Stimulated activated CD4-positive, alpha-beta T cell treated with anti-CD3 and anti-CD28 coated beads, Interleukin-2, amount 100 ng/mL, for 24 hours (primary cell): ENCODE data around the gene ZNF526.
A peak's percentile ranks its signal among the peaks of the same experiment; 100 is the strongest.
"Not testable (repeated sequence)": the region's sequence is repeated elsewhere in the genome, so short reads cannot be mapped to it uniquely, and the experiment has no call there.

ENCODE experiments used
- DNase-seq, 2 donors: peaks; one replicate each; pipeline ENCODE4 v3.0.0-alpha.2; 2020

The ZNF526 gene

DNA sequence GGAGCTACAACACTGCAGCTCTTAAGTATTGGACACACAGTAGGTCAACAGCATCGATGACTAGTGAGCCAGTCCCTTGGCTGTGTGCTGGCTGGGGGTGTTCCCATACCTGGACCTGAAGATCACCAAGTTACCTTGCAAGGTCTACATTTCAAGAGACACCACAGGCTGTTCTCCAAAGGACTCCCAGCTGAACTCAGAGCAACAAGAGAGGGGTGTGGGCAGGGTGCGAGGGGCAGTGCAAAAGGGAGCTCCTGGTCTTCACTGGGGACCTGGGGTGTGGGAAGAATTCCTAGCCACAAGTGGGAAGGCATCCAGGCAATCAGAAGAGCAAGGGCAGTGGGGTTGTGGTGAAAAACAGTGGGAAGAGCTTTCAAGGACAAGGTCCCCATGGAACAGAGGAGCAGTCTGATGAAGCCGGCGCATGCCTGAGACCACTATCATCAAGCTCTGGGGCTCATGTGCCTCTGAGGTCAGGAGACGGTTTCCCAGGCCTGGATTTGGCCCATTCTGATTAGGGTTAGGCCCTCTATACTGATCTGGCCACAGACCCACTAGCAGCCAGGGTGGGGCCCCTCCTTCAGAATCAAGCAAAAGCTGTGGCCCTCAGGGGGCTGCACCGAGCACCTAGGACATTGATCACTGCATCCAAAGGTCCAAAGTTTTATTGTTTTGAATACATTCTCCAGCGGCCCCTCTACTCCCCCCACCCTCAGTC is 27.0 kb downstream of the ZNF526 start:
- no peak for DNase-seq

DNA sequence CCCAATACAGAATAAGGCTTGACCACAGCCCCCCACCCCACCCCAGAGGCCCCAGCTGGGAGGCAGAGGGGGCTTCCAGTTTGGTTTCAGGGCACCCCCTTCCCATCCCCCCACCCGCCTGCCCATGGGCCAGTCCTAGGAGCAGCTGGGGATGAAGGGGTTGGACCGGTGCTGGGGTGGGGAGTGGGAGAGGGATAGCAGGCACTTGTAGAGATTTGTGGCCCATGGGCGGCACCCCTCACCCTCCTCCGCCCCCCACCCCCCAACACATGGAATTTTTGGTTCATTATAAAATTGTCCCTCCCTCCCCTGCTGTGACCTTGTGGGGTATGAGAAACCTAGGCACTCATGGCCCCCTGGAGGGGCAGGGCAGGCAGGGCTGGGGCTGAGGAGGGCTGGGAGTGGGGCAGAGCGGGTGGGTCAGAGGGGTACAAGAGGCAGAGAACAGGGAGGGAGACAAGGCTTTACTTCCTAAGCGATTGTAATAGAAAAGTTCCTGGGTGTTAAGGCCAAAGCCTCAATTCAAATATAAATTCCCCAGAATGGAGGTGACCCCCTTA is 27.6 kb downstream of the ZNF526 start:
- DNase-seq, result no peak

DNA sequence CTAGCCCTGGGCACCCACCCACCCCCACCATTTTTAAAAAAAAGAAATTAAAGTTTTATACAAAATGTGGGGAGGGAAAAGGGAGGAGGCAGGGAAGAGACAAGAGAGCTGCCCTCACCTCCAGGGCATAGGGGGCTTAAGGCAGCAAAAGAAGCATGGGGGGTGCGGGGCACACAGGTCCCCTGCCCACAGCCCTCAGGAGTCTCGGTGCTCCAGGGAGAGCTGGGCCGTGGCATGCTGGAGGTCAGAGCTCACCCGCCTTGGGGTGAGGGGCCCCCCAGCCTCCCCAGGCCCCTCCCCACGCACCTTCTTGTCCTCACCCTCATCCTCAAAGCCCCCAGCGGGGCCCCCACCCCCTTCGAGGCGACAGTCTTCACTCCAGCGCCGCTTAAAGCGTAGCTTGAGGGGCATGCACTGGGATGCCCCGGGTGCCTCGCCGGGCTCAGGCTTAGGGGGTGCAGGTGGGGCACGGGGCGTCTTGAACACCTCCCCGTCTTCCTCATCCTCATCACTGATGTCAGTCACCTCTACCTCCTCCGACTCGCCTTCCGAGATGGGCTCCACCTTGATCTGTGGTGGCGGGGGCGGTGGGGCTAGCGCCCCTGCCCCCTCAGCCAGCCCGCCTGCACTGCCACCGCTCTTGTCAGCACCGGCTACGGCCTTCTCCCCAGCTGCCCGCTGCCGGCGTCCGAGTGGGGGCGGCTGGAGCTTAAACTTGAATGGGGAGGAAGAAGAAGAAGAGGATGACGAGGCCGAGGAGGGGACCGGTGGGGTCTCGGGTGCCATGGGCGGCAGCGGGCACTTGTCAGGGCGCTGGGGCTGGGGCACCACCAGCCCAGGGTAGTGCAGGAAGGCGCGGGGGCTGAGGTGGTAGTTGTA is 28.4 kb downstream of the ZNF526 start:
- no peak for DNase-seq

DNA sequence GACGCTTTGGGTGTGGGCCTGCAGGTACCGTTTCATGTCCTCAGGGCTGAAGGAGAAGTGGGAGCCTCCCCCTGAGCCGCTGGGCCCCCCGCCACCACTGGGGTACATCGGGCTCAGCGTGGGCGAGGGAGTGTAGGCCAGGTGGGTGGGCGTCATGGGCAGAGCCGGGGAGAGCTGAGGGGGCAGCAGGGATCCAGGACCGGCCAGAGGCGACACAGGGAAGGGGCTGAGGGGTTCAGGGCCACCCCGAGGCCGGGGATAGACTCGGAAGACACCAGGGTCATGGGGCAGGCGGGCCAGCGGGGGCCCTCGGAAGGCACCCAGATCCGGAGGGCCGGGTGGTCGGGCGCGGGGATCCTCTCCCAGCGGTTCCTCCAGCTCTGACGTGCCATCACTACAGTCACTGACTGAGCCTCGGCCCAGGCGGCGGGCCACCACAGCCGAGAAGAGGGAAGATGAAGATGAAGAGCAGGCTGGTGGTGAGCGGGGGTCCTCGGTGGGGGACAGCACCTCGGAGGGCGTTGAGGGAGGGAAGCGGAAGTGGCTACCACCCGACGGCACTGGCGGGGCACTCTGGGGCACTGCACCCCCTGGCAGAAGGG is 29.1 kb downstream of the ZNF526 start:
- no peak for DNase-seq

DNA sequence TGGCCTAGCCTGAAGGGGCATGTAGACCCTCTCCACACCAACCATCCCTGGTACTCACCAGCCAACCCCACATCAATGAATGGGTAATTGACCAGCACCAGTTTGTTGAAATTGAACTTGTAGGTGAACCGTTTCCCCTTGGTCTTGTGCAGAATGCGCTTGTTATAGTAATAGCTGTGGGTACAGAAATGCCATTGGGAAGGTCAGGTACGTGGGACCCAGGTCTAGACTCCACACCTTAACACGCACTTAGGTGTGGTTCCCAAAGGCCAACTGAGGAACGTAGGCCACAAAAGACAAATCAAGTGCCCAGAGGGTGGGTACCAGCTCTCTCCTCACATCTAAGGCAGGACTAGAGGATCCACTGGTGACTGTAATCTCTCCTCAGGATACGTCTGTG is 29.7 kb downstream of the ZNF526 start:
- no peak for DNase-seq

DNA sequence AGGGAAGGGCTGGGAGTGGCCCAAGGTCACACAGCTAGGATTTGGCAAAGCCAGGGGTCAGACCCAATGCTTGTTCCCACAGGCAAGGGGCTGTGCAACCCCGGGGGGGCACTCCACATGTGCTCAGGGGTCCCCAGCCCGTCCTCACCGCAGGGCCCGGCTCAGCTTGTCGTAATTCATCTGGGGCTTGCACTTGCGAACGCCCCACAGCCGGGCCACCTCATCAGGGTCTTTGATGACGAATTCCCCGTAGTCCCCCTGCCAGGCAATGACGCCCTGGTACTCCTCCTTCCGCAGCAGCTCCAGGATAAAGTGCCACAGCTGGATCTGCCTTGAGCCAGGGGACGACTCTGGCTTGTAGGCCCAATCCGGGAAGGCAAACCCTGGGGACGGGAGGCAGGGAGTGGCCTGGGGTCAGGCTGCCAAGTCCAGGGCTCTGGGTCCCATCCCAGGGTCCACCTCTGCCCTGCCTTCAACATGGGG is 30.1 kb downstream of the ZNF526 start:
- no peak for DNase-seq

DNA sequence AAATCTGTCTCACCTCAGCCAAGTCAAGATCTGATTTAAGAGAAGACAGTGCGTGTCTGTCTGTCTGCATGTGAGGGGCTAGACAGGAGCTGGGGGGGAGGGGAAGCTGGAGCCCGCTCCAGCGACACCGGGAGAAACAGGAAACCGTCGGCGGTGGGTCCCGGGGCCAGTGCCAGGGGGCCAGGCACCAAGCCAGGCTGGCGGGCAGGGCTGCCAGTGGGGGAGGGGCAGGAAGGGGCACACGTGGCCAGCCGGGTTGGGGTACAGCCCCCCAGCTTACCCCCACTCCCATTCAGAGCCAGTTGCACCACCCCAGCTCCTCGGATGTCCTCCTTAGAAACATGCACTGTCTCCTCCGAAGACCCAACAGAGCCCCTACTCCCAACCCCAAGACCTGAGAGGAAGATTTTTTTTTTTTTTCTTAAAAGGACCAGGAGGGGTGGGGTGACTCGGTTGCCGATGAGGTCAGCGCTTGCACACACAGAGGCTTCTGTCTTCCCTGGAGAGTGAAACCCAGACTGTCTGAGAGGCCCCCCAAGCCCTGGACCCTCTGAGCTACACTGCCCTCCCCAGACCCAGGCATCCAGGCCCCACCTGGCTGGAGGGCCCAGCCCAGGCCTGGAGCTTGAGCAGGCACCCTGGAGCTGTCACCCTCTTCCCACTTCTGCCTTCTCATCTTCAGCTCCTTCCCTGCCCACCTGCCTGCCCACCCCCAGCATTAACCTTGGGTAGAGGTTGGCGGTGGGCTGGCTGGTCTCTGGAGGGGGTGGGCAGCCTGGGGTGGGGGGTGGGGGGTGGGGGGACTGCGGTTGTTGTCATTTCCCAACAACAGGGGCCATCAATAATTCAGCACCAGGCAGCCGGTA is 30.8 kb downstream of the ZNF526 start:
- no peak for DNase-seq

DNA sequence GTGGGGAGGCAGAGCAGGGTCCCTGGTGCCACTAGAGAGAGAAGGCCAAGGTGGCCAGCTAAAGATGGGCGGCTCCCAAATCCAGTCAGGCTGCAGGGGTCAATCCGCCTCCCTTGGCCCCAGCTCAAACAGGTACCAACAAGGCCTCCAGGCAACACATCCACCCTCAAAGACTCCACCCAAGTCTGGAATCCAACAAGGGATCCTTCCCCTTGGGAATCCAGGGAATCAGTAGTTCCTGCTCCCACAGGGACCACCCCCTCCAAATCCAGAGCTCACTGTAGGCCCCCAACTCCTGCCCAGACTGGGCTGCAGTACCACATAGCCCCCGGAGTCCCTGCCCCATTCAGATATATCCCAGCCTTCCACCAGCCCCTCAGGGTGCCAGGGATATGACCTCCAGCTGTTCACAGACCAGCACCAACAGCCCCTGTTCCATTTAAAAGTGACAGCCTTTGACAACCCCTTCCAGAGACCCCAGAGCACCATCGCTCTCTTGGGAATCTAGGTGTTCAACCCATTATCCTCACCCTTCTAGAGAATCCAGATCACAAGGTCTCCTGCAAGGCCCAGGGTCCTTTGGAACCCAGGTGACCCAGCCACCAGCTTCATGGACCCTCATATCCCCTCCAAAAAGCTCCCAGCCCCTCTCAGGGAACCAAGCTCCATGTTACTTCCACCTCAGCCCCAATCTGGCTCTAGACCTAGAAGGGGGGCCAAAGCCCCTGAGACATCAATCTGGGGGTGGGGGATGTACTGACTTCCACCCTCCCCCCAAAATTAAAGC is 31.7 kb downstream of the ZNF526 start:
- DNase-seq, result no peak

DNA sequence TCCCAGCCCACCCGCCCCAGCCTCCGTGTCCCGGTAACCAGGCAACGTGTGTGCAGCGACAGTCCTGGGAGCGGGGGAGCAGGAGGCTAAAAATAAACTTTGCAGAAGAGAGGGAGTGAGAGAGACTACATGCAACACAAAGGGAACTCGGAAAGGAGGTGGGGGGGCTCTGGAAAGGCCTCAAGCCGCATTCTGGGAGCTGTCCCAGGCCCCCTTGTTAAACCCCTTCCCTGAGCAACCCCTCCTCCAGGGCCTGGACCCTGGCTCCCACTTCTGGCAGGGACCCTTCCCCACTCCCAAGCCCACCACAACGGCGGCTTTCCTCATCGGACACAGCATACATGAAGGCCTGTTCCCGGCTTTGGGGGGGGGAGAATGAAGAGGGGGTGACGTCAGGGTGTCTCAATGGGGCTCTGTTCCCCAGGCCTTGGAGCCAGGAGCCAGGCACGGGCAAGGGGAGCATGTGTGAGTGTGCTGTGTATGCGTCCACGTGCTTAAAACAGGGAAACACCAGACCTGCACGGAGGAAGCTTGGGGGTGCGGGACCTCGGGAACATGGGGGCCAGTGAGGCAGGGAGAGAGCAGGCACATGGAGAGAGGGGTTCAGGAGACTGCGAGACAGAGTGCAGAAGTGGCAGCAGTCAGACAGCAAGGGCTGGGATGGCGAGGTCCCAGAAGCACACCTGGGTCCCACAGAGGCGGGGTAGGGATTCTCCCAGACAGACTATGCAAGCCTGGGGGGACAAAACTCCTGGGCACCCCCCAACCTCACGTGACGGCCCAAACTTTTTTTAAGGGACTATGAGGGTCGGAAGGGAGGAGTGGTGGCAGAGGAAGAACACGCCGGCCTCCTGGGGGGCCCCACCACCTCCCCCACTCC is 32.5 kb downstream of the ZNF526 start:
- DNase-seq, result no peak

DNA sequence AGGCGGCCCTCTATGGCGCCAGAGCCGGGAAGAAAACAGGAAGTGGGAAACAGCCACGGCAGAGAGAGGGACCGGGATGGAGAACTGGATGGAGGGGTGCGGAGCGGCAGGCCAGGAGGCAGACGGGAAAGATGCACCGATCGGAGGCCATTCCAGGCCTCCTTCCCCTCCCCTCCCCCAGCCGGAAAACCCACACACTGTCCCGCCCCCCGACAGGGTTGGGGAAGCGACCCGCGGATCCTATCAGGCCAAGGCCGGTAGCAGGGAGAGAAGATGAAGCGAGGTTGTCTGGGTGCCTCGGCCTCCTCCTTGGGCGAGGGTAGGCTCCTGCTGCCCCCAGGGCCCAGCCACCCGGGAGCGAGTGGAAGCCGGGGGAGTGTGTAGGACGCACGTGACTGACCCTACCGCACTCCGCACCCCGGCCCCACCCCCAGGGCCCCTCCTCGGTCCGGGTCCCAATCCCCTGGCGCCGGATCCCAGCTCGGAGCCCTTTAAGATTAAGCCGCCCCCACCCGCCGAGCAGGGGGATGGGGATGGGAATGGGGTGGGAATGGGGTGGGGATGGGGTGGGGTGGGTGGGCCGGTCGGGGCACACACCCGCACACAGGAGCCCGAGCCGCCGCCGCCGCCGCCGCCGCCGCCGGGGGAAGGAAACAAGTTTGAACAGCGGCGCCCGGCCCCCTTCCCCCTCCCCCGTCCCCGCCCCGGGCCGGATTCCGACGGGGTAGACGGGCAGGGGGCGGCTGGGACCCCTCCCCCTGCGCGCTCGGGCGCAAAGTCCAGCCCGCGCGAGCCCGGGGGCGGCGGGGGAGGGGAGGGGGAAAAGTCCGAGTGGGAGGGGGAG is 33.4 kb downstream of the ZNF526 start:
- peak; percentile 63 to 78 for DNase-seq

DNA sequence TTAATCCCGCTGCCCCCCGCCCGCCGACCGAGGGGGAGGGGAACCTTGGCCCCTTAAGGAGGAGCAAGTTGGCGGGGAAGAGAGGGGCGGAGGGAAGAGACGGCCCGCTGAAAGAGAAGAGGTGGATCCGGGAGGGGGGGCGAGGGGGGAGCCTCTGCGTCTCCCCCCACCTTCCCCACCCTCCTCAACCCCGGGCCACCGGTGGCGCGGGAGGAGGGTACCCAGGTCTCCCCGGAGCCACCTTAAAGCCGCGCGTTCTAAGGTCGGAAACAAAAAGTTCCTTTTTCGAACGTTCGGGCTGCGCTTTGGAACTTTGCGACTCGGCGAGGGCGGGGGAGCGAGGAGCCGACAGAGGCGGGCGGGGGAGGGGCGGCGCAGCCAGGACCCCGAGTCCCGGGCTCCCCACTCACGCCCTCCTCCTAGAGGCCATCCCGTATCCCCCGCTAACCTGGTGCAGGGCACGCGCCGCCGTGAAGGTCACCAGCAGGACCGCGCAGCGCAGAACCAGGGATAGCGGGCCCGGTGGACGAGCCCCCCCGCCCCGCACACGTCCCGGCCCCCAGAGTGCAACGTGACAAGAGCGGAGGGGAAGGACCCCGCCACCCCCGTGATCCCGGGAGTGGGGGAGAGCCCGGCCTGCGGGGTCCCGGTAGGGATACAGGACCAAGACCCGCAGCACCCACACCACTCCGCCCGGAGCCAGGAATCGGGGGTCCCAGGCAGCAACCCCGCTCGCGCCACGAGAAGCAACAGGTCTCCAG is 34.2 kb downstream of the ZNF526 start:
- DNase-seq, result peak; percentile 80 to 82

DNA sequence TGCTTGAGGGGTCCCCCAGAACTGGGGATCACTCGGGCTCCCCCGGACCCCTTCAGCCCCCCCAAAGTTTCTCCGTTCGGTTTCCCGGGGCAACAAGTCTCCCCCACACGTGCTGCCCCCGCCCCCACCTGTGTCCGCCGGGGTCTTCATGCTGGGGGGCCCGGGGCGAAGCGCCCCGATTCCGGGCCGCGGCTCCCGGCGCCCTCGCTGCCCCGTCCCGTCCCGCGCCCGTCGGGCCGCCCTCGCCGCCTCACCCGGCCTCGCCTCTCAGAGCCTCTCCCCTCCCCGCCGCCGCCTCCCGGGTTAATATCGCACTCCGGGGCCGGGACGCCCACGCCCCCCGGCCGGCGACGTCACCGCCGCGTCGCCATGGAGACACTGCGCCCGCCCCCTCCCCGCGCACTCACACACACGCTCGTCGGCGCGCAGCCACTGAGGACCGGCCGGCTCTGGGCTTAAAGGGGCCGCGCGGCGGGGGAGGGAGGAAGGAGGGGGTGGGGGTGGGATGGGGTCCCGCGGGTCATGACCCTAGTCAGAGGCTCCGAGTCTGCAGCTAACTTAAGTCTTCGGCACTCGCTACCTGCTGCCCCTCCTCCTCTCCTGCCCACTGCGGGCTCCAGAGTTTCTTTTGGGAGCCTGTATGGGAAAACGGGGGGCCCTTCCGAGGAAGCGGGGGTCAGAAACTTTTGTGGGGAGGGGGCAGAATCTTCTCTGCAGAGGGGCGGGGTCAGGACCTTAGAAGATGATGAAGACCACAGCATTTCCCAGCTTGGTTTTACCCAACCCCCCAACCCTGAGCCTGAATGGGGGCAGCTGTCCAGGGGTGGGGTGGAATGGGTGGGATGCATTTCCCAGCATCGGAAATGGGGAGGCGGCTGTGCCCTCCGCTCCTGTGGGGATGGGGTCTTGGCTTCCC is 35.0 kb downstream of the ZNF526 start, which contains the start of gene ERF:
TSS of gene ERF (minus strand) at position 279 of the 916 bp plus-strand sequence. CDS start at position 150, 129 bp downstream.
- peak; percentile 93 to 94 for DNase-seq

DNA sequence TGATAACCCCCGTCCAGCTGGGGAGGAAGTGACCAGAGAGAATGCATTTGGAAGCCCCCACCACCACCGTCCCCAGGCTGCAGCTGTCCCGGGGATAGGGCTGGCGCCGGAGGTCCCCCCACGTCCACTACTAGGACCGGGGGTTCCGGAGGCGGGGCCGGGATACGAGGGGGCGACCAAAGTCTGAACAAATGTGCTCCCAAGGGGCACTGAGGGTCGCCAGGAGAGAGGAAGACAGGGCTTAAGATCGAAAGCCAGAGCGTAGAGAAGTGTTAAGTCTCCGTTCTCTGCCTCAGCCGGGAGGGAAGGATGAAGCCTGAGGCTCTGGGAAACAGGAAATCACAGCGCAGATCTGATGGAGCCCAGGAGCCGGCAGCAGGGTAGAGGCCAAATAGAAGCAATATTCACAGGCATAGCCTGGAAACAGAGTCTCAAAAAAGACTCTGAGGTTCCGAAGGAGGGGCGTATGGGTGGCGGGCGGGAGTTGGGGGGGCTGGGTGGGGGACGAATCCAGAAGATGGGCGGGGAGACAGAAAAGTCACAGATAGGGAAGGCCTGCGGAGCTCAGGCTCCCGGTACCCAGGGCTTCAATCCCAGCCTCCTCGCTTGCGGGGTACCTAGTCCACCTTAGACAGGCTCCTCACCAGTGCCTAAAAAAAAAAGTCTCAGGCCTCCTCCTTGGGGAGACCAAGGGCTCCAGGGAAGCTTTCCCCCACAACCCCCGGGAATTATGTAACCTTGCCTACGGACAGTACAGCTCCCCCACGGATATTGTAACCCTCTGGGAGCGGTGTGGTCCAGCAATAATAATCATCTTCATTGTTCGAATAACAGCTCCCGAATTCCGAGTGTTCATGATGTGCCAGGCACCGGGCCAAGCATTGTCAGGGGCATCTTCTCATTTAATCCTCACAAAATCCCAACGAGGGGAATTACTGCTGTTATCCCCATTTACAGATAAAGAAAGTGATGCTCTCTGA is 35.9 kb downstream of the ZNF526 start:
- DNase-seq, result no peak

DNA sequence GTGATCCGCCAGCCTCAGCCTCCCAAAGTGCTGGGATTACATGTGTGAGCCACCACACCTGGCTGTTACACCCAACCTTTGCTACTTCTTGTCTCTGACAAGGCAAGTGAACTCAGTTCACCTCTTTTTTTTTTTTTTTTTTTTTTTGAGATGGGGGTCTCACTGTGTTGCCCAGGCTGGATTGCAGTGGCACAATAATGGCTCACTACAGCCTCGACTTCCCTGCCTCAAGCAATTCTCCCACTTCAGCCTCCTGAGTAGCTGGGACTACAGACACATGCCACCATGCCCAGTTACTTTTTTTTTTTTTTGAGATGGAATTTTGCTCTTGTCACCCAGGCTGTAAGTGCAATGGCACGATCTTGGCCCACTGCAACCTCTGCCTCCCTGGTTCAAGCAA is 37.7 kb downstream of the ZNF526 start:
- DNase-seq, result not testable (repeated sequence)

DNA sequence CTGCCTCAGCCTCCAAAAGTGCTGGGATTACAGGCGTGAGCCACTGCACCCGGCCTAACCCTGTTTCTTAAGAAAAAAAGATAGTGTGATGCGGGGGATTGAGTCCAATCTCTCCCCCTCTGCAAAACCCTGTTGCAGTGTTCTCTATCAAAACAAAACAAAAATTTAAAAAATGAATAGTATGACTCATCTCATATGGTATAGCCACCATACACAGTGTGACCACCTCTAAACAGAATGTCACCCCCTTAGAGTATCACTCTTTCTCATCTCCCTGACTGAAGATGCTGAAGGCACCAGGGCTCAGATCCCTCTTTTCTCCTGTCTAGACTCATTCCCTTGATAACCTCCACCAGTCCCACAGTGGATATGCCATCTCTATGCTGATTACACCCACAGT is 41.7 kb downstream of the ZNF526 start:
- DNase-seq, result no peak

DNA sequence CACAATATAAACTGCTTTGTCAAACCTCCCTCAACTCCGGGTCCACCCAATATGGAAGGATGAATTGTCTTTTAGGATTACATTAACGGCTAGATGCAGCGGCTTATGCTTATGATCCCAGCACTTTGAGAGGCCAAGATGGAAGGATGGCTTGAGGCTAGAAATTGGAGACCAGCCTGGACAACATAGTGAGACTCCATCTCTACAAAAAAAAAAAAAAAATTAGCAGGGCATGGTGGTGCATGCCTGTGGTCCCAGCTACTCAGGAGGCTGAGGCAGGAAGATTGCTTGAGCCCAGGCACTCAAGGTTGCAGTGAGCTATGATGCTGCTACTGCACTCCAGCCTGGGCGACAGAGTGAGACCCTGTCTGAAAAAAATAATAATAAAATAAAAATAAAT is 46.0 kb downstream of the ZNF526 start:
- DNase-seq, result not testable (repeated sequence)
